IPS-15b (cell line): Measurements from ENCODE around the gene EIF2D.

Experiments
- H3K27me3 ChIP-seq: one replicate; pipeline ENCODE4 v1.6.1; 2013; ENCODE audit warnings: low read length; ENCODE audit not compliant: control insufficient read depth, insufficient read depth
- H3K36me3 ChIP-seq: one replicate; pipeline ENCODE4 v1.6.1; 2013; ENCODE audit warnings: low read length; ENCODE audit not compliant: control insufficient read depth, insufficient read depth
- H3K4me1 ChIP-seq: one replicate; pipeline ENCODE4 v1.6.1; 2013; ENCODE audit warnings: mild to moderate bottlenecking, low read length; ENCODE audit not compliant: control insufficient read depth, insufficient read depth
- H3K4me3 ChIP-seq: one replicate; pipeline ENCODE4 v1.5.1; 2013; ENCODE audit warnings: low read depth, low read length
- H3K9ac ChIP-seq: one replicate; pipeline ENCODE4 v1.6.1; 2013; ENCODE audit warnings: low read depth, mild to moderate bottlenecking, low read length
- H3K9me3 ChIP-seq: one replicate; pipeline ENCODE4 v1.6.1; 2013; ENCODE audit warnings: mild to moderate bottlenecking, low read length; ENCODE audit not compliant: control insufficient read depth, insufficient read depth

EIF2D gene

GRCh38 chr1:206554211-206554610 is 58.1 kb downstream of the EIF2D start:
- Histone ChIP-seq H3K9ac (no peak overlapping the region), H3K4me3 (no peak overlapping the region), H3K4me1 (peaks cover 7% of the 10 kb centered on the region), H3K9me3 (no peaks in the 10 kb centered on the region), H3K27me3 (peaks cover 42% of the 10 kb centered on the region), H3K36me3 (no peaks in the 10 kb centered on the region)

- Histone ChIP-seq H3K4me1 (peaks cover 5% of the 10 kb centered on the region), H3K9me3 (no peaks in the 10 kb centered on the region), H3K9ac (no peak overlapping the region)
Observed at GRCh38 chr1:206551986-206552326, 60.3 kb downstream of the EIF2D start.

DNA sequence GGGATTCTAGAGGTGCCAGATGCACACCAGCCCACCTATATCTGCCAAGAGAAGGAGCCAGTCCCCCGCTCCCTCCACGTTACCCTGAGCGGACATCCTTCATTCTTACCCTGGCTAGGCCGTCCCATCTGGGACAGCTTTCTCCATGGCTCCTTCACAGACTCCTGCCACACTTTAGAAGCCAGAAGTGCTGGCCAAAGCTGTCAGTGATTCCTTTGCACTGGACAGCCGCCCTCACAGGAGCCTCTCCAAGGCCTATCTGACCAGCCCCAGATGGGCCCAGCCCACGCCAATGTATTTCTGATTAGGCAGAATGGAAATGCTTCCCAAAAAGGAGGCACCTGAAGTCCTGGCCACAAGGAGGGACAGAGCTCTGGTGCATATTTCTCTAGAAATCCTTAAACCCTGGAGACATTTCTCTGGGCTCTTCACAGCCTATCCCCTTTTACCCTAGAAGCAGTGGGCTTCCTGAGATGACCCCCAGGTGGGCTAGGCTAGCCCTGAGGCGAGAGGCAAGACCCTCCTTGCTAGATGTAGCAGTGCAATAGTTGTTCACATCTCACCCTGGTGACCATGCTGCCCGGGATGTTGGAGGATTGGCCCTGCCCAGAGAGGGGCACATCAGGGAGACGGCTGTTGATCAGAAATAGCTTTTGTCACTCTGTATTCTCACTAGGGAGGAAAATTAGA is 60.8 kb downstream of the EIF2D start:
- Histone ChIP-seq H3K36me3 (no peaks in the 10 kb centered on the region), H3K9me3 (no peaks in the 10 kb centered on the region), H3K4me1 (peaks cover 4% of the 10 kb centered on the region), H3K9ac (no peak overlapping the region), H3K27me3 (peaks cover 19% of the 10 kb centered on the region), H3K4me3 (no peak overlapping the region)

More at GRCh38 chr1:206551986-206552326, 60.3 kb downstream of the EIF2D start:
- H3K27me3 ChIP-seq, result peaks cover 23% of the 10 kb centered on the region
- H3K36me3 ChIP-seq, result no peaks in the 10 kb centered on the region
- no peak overlapping the region for H3K4me3 ChIP-seq

GRCh38 chr1:206550446-206550845 is 61.8 kb downstream of the EIF2D start:
- Histone ChIP-seq H3K9ac (no peak overlapping the region), H3K4me3 (no peak overlapping the region), H3K27me3 (peaks cover 10% of the 10 kb centered on the region), H3K4me1 (no peaks in the 10 kb centered on the region), H3K36me3 (no peaks in the 10 kb centered on the region), H3K9me3 (no peaks in the 10 kb centered on the region)

- Histone ChIP-seq H3K4me3 (no peak overlapping the region), H3K9ac (no peak overlapping the region), H3K27me3 (peaks cover 4% of the 10 kb centered on the region), H3K36me3 (no peaks in the 10 kb centered on the region), H3K9me3 (no peaks in the 10 kb centered on the region), H3K4me1 (peaks cover 3% of the 10 kb centered on the region)
Observed at GRCh38 chr1:206547104-206547503, 65.2 kb downstream of the EIF2D start.

DNA sequence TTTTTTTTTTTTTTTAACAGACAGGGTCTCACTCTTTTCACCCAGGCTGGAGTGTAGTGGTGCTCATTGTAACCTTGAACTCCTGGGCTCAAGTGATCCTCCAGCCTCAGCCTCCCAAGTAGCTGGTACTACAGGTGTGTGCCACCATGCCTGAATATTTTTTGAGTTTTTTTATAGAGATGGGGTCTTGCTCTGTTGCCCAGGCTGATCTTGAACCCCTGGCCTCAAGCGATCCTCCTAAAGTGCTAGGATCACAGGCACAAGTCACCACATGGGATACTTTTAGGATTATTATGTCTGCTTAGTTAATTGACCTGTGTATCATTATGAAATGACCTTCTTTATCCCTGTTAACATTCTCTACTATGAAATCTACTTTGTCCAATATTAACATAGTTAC is 66.9 kb downstream of the EIF2D start:
- Histone ChIP-seq H3K36me3 (no peaks in the 10 kb centered on the region), H3K27me3 (peaks cover 4% of the 10 kb centered on the region), H3K4me1 (peaks cover 3% of the 10 kb centered on the region), H3K9ac (no peak overlapping the region), H3K4me3 (no peak overlapping the region), H3K9me3 (no peaks in the 10 kb centered on the region)

GRCh38 chr1:206544562-206545257 is 67.6 kb downstream of the EIF2D start:
- H3K9ac ChIP-seq, result no peak overlapping the region
- H3K4me1 ChIP-seq, result peaks cover 3% of the 10 kb centered on the region
- no peak overlapping the region for H3K4me3 ChIP-seq

More at GRCh38 chr1:206544562-206545257, 67.6 kb downstream of the EIF2D start:
- H3K27me3 ChIP-seq, result peaks cover 4% of the 10 kb centered on the region
- no peaks in the 10 kb centered on the region for H3K9me3 ChIP-seq
- no peaks in the 10 kb centered on the region for H3K36me3 ChIP-seq
